HG02759 (cell line): ENCODE results near the gene GSTM4.
"Not testable (repeated sequence)": the region's sequence is repeated elsewhere in the genome, so short reads cannot be mapped to it uniquely, and the experiment has no call there.

Source experiments
- ATAC-seq: cut with Tn5 transposase; IDR thresholded peaks from one replicate; pipeline ENCODE4 v1.9.1; 2021; ENCODE audit warnings: mild to moderate bottlenecking, moderate library complexity; ENCODE audit not compliant: unreplicated experiment

Gene GSTM4

DNA sequence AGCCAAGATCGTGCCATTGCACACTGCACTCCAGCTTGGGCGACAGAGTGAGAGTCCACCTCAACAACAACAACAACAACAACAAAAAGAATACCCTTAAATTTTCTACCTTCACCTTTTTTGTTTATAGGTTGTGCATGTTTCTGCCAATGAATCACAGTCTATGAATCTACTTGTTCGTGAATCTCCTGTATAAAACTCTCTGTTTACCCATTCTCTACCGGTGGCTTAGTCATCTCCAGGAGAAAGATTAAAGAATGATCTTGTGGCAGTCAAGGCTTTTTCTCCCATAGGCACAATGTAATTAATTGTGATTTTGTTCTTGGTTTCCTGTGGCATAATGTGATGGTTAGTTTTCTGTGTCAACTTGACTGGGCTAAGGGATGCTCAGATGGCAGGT lies 42.0 kb downstream of the GSTM4 start:
- ATAC-seq: not testable (repeated sequence)

DNA sequence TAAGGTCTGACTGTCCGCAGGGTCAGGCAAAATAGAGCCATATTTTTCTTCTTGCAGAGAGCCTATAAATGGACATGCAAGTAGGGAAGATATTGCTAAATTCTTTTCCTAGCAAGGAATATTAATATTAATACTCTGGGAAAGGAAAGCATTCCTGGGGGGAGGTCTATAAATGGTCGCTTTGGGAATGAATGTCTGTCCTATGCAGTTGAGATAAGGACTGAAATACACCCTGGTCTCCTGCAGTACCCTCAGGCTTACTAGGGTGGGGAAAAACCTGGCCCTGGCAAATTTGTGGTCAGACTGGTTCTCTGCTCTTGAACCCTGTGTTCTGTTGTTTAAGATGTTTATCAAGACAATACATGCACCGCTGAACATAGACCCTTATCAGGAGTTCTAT lies 47.0 kb downstream of the GSTM4 start:
- ATAC-seq: not testable (repeated sequence)

DNA sequence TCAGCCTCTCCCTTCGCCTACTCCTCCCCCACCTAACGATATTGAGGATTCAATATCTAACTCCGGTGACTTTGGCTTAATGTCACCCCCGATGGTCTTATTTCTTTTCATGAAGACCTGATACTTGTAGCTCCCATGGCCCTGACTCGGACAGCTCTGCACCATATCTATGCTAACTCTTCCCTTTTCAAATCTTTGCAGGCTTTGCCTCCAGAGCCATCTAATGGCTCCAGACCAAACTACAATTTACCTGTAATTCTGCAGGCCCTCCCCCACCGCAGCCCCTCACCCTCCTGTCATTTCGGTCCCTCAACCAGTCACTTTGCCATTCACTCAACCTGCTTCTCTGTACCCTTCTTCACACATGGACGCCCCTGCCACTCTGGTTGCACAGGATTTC lies 48.3 kb downstream of the GSTM4 start:
- no peak for ATAC-seq

- ATAC-seq: no peak
Observed at GRCh38 chr1:109705411-109705810, 49.5 kb downstream of the GSTM4 start.

- ATAC-seq: not testable (repeated sequence)
Observed at GRCh38 chr1:109708949-109709348, 53.0 kb downstream of the GSTM4 start.

DNA sequence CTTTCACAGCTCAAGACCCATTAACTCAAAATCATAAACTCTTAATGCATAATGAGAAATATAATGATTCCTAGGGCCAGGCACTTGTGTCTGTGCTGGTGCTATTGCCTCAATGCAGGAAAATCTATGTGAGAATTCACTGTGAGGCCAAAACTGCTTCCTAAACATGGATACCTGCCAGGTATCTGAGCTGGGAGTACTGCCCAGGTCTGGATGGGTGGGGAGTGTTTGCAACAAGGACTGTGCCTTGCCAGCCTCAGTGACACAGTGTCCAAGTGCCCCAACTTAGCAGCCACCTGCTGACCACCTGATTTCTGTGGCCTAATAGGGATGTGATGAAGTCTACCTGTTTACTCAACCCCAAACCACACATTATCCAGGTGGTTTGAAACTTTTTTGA lies 53.9 kb downstream of the GSTM4 start:
- ATAC-seq: not testable (repeated sequence)
